Natural killer cell (primary cell): ENCODE measurements around the gene MSANTD4. TPM values are rescaled to one million over a fixed set of nuclear protein-coding genes. Genes with fewer than 3 reads are reported as not detected.

ENCODE experiments used
- ATAC-seq, 3 donors: fragments of 150-1000 bp in 2 of 3; fragments of 200-7000 bp in 1 of 3; cut with Tn5 transposase; 1 replicate in 1 of 3; 2 replicates in 2 of 3; pipeline ENCODE4 v1.10.0; 2021; ENCODE audit warnings: mild to moderate bottlenecking in 2 of 3, moderate library complexity in 2 of 3
- DNase-seq, 2 donors: peaks; one replicate each; pipeline versions ENCODE4 v3.0.0 to v3.0.0-alpha.2; 2013 to 2021; ENCODE audit warnings: mixed read lengths in 1 of 2
- H3K27ac ChIP-seq: one replicate; pipeline ENCODE4 v1.5.1; 2013; ENCODE audit warnings: mild to moderate bottlenecking, low read length
- H3K27me3 ChIP-seq: one replicate; pipeline ENCODE4 v1.6.1; 2013; ENCODE audit warnings: low read length; ENCODE audit not compliant: control insufficient read depth, insufficient read depth
- H3K36me3 ChIP-seq: one replicate; pipeline ENCODE4 v1.6.1; 2013; ENCODE audit warnings: low read length; ENCODE audit not compliant: control insufficient read depth, insufficient read depth
- H3K4me1 ChIP-seq: one replicate; pipeline ENCODE4 v1.6.1; 2013; ENCODE audit warnings: low read length; ENCODE audit not compliant: control insufficient read depth, insufficient read depth
- H3K4me3 ChIP-seq: one replicate; pipeline ENCODE4 v1.5.1; 2013; ENCODE audit warnings: low read length
- H3K9me3 ChIP-seq: one replicate; pipeline ENCODE4 v1.6.1; 2013; ENCODE audit warnings: low read length; ENCODE audit not compliant: control insufficient read depth, insufficient read depth
- H3K27ac Mint-ChIP-seq, 2 donors: one replicate each; pipeline ENCODE4 v1.8.0; 2022; ENCODE audit warnings: mild to moderate bottlenecking in 2 of 2, mixed read lengths in 2 of 2, moderate library complexity in 1 of 2
- H3K27me3 Mint-ChIP-seq, 2 donors: one replicate each; pipeline ENCODE4 v1.8.0; 2022; ENCODE audit warnings: low read depth in 2 of 2, mixed read lengths in 2 of 2
- H3K36me3 Mint-ChIP-seq: one replicate; pipeline ENCODE4 v1.8.0; 2022; ENCODE audit warnings: mixed read lengths
- H3K4me1 Mint-ChIP-seq, 2 donors: one replicate each; pipeline ENCODE4 v1.8.0; 2022; ENCODE audit warnings: mixed read lengths in 2 of 2
- H3K4me3 Mint-ChIP-seq: one replicate; pipeline ENCODE4 v1.8.0; 2022; ENCODE audit warnings: mild to moderate bottlenecking, moderate library complexity, mixed read lengths
- H3K9me3 Mint-ChIP-seq, 2 donors: one replicate each; pipeline ENCODE4 v1.8.0; 2022; ENCODE audit warnings: mixed read lengths in 2 of 2
- CTCF ChIP-seq: fragments of 200-600 bp; IDR thresholded peaks from one replicate; pipeline ENCODE4 v1.8.0; 2022; ENCODE audit warnings: antibody characterized with exemption
- WGBS: methylation state at CpG from one replicate; pipeline ENCODE4 v1.1.7; 2013; ENCODE audit warnings: missing lambda C conversion rate; ENCODE audit not compliant: insufficient coverage; 5-methylcytosine and 5-hydroxymethylcytosine counted together
- intact Hi-C: fragments of 100-400 bp; cut with micrococcal nuclease; formaldehyde crosslinking; loops from one replicate; pipeline ENCODE4 v1.14.2; 2022
- total RNA-seq, 4 donors: library from RNA; stranded (reverse); fragments of 120-200 nt in 1 of 4; gene quantifications; one replicate each; pipeline versions ENCODE4 v1.2.3 to v1.2.4, GENCODE V29; 2013 to 2022

The MSANTD4 gene
- total RNA-seq, 3 donors from 2014 or later (not counting 1 experiment from before 2014, with no cell fraction given), result 5.1 to 8.7 (median 7.2) TPM

DNA sequence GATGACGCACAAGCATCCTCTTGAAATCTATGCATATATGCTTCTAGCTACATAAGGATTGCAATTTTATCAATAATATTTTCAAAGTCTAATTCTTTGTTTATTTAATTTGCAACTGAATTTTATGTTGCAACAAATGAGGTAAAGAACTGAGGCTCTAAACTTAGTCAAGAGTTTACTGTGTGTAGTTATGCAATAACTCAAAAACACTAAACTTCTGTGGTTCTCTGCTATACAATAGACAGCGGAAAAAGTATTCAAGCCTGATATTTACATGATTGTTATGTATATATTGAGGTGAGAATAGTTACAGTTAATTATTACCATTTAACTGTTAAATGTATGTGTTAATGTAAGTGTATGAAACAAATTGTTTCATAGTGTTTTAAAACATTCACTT is 32.9 kb downstream of the MSANTD4 start:
- H3K4me1 ChIP-seq, result no peaks in the 10 kb centered on the region
- TF ChIP-seq CTCF, result no peak
- no peak overlapping the region for H3K27ac ChIP-seq
- H3K27me3 ChIP-seq, result no peaks in the 10 kb centered on the region
- DNase-seq (no peak), ATAC-seq (no peak)
- H3K4me1 Mint-ChIP-seq, result no peaks in the 10 kb centered on the region
- no peaks in the 10 kb centered on the region for H3K36me3 ChIP-seq
- WGBS, result no CpG with 5 or more reads among the region's 2 CpGs
- intact Hi-C loops, result no loop called here
- H3K4me3 Mint-ChIP-seq, result no peak overlapping the region
- peaks cover 23% of the 10 kb centered on the region for H3K36me3 Mint-ChIP-seq
- H3K9me3 ChIP-seq, result no peaks in the 10 kb centered on the region
- H3K9me3 Mint-ChIP-seq, result peaks cover 4 to 9% of the 10 kb centered on the region in 2 donors
- no peak overlapping the region for H3K27ac Mint-ChIP-seq
- H3K4me3 ChIP-seq, result no peak overlapping the region
- no peaks in the 10 kb centered on the region for H3K27me3 Mint-ChIP-seq

DNA sequence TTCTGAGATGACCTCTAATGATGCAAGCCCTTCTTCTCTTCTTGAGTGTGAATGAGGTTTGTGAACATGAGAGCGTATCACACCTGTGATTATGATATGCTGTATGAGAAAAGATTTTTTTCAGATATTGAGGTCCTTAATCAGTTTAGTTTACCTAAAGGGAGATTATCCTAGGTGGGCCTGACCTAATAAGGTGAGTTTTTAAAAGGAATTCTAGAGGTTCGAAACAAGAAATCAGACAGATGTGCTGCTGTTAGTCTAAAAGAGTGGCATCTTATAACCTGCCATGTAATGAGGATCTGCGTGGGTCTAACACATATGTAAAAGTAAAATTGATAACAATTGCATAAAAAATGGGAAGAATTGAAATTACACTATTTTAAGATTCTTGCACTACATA is 33.8 kb downstream of the MSANTD4 start:
- H3K27ac Mint-ChIP-seq, result no peak overlapping the region
- 88% methylated on average over 2 of the region's 3 CpGs for WGBS
- Histone ChIP-seq H3K27me3 (no peaks in the 10 kb centered on the region), H3K4me3 (no peak overlapping the region), H3K9me3 (no peaks in the 10 kb centered on the region), H3K27ac (no peak overlapping the region), H3K4me1 (no peaks in the 10 kb centered on the region), H3K36me3 (no peaks in the 10 kb centered on the region)
- no peak overlapping the region for H3K4me3 Mint-ChIP-seq
- H3K27me3 Mint-ChIP-seq, result no peaks in the 10 kb centered on the region
- intact Hi-C loops, result no loop called here
- H3K36me3 Mint-ChIP-seq, result peaks cover 13% of the 10 kb centered on the region
- DNase-seq, result no peak
- ATAC-seq, result no peak
- H3K4me1 Mint-ChIP-seq, result no peaks in the 10 kb centered on the region
- no peak for TF ChIP-seq CTCF
- peaks cover 0 to 7% of the 10 kb centered on the region in 2 donors for H3K9me3 Mint-ChIP-seq

- H3K4me3 Mint-ChIP-seq, result no peak overlapping the region
- WGBS, result 80% methylated on average over 2 of the region's 2 CpGs
These were observed 35.5 kb downstream of the MSANTD4 start for GRCh38 chr11:105986554-105986953.

More at GRCh38 chr11:105986554-105986953, 35.5 kb downstream of the MSANTD4 start:
- peaks cover 2 to 4% of the 10 kb centered on the region in 2 donors for H3K9me3 Mint-ChIP-seq
- ATAC-seq (no peak), DNase-seq (no peak)
- Histone ChIP-seq H3K4me3 (no peak overlapping the region), H3K27me3 (no peaks in the 10 kb centered on the region), H3K9me3 (no peaks in the 10 kb centered on the region), H3K4me1 (no peaks in the 10 kb centered on the region), H3K36me3 (no peaks in the 10 kb centered on the region), H3K27ac (no peak overlapping the region)
- H3K36me3 Mint-ChIP-seq, result no peaks in the 10 kb centered on the region
- no peak overlapping the region for H3K27ac Mint-ChIP-seq
- intact Hi-C loops, result no loop called here
- no peaks in the 10 kb centered on the region for H3K4me1 Mint-ChIP-seq
- H3K27me3 Mint-ChIP-seq, result no peaks in the 10 kb centered on the region
- TF ChIP-seq CTCF, result no peak
